Endothelial cell of umbilical vein (primary cell): ENCODE data around the gene LMCD1.

Experiments used
- GATA2 ChIP-seq: IDR thresholded peaks from 2 replicates; pipeline ENCODE4 v1.7.0; 2011; ENCODE audit warnings: low read depth, mild to moderate bottlenecking, moderate library complexity, mixed read lengths, low read length; ENCODE audit not compliant: insufficient read length, insufficient read depth
- TF ChIP-seq, protein P1 (sequence below), 2 donors: IDR thresholded peaks; 1 replicate in 1 of 2; 2 replicates in 1 of 2; pipeline ENCODE4 v1.5.1; 2011; ENCODE audit warnings: low read length in 2 of 2, mild to moderate bottlenecking in 2 of 2, moderate library complexity in 2 of 2, control low read depth in 1 of 2, inconsistent platforms in 1 of 2, low read depth in 1 of 2; ENCODE audit not compliant: insufficient read depth in 1 of 2; ENCODE audit errors: extremely low read depth in 1 of 2

DNA sequence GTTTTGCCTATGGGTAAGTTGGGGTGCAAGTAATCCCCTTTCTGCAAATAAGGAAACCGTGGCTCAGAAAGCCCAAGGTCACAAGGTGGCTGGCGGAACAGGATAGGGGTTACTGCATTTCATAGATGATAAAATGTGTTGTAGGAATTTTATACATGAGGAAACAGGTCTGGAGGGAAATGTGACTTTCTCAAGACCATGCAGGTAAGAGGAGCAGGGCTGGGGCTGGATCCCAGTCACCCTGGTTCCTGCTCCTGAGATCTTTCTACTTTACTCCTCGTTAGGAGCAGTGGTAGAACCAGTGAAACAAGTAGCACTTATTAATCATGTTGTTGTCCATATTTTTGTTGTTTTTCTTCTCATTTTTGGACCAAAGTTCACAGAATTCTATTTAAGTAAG lies 79.8 kb downstream of the LMCD1 start:
- TF ChIP-seq, protein P1, sequence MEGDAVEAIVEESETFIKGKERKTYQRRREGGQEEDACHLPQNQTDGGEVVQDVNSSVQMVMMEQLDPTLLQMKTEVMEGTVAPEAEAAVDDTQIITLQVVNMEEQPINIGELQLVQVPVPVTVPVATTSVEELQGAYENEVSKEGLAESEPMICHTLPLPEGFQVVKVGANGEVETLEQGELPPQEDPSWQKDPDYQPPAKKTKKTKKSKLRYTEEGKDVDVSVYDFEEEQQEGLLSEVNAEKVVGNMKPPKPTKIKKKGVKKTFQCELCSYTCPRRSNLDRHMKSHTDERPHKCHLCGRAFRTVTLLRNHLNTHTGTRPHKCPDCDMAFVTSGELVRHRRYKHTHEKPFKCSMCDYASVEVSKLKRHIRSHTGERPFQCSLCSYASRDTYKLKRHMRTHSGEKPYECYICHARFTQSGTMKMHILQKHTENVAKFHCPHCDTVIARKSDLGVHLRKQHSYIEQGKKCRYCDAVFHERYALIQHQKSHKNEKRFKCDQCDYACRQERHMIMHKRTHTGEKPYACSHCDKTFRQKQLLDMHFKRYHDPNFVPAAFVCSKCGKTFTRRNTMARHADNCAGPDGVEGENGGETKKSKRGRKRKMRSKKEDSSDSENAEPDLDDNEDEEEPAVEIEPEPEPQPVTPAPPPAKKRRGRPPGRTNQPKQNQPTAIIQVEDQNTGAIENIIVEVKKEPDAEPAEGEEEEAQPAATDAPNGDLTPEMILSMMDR (IDR thresholded peaks at IDR 0.05; ENCODE audit: extremely low read depth in 1 of 2, insufficient read depth in 1 of 2, low read depth in 1 of 2, low read length in 2 of 2), result no peak
- no peak for TF ChIP-seq GATA2
